ENCODE results near the gene CDH13. TPM values are rescaled to one million over a fixed set of nuclear protein-coding genes. Genes with fewer than 3 reads are reported as not detected.

The CDH13 gene
- total and polyA plus RNA-seq, 2 of the 8 experiments (the other 6 are each of a cell fraction or from before 2014, with no cell fraction given): 2.3 to 2.4 TPM

GRCh38 chr16:82884320-82884898 is 257.6 kb downstream of the CDH13 start (continued):
- no peak for TF ChIP-seq ZNF274 (IDR thresholded peaks at IDR 0.05; ENCODE audit: borderline replicate concordance, extremely low read depth, low read length)
